Gastrocnemius medialis (tissue), 4 donors: Measurements from ENCODE around the gene ECI2. TPM values are rescaled to one million over a fixed set of nuclear protein-coding genes. Genes with fewer than 3 reads are reported as not detected.

Source experiments
- ATAC-seq, 2 donors: fragments of 150-250 bp; one replicate each; pipeline ENCODE4 v1.9.1; 2016
- DNase-seq, 2 donors: peaks; one replicate each; pipeline ENCODE4 v3.0.0-alpha.2; 2019
- H3K27ac ChIP-seq, 4 donors: fragments of 200-600 bp; sonication (generic); 1 replicate in 1 of 4; 2 replicates in 3 of 4; pipeline ENCODE4 v1.5.1; 2016 to 2018; ENCODE audit warnings: mild to moderate bottlenecking in 2 of 4, moderate library complexity in 1 of 4
- H3K27me3 ChIP-seq, 3 donors: fragments of 200-600 bp; sonication (generic) in 2 of 3; 1 replicate in 1 of 3; 2 replicates in 2 of 3; pipeline versions ENCODE4 v1.5.1 to v1.6.0; 2016 to 2019; ENCODE audit warnings: mild to moderate bottlenecking in 1 of 3, moderate library complexity in 1 of 3
- H3K36me3 ChIP-seq, 2 donors: fragments of 200-600 bp; sonication (generic) in 1 of 2; one replicate each; pipeline ENCODE4 v1.5.1; 2017 to 2018
- H3K4me1 ChIP-seq, 2 donors: fragments of 200-600 bp; sonication (generic) in 1 of 2; one replicate each; pipeline ENCODE4 v1.5.1; 2016 to 2017; ENCODE audit warnings: mild to moderate bottlenecking in 2 of 2
- H3K4me3 ChIP-seq, 4 donors: fragments of 200-600 bp; sonication (generic) in 3 of 4; 1 replicate in 1 of 4; 2 replicates in 3 of 4; pipeline ENCODE4 v1.5.1; 2016 to 2019; ENCODE audit warnings: mild to moderate bottlenecking in 2 of 4
- H3K9me3 ChIP-seq, 3 donors: fragments of 200-600 bp; sonication (generic) in 2 of 3; 1 replicate in 1 of 3; 2 replicates in 2 of 3; pipeline ENCODE4 v1.5.1; 2016 to 2019
- CTCF ChIP-seq, 5 experiments: fragments of 450-650 bp in 3 of 5; fragments of 200-600 bp in 2 of 5; sonication (generic) in 2 of 5; IDR thresholded peaks in 4 of 5; conservative IDR thresholded peaks in 1 of 5; 1 replicate in 4 of 5; 2 replicates in 1 of 5; pipeline ENCODE4 v1.5.1; 2016 to 2019; ENCODE audit warnings: antibody characterized with exemption in 5 of 5, mild to moderate bottlenecking in 3 of 5, moderate library complexity in 3 of 5
- POLR2A ChIP-seq, 2 donors: fragments of 450-650 bp; IDR thresholded peaks; one replicate each; pipeline ENCODE4 v1.6.1; 2017; ENCODE audit warnings: antibody characterized with exemption in 2 of 2, mild to moderate bottlenecking in 2 of 2, moderate library complexity in 2 of 2
- in situ Hi-C, 4 donors: fragments of 200-750 bp; cut with MboI; loops; one replicate each; pipeline versions ENCODE4 v1.15.0 to v1.8.0; 2017; ENCODE audit warnings: low sequenced_read_pairs in 4 of 4
- intact Hi-C: fragments of 100-400 bp; cut with DNase I; formaldehyde crosslinking; loops from one replicate; pipeline ENCODE4 v1.15.1; 2023; ENCODE audit warnings: low total_unique reads
- total RNA-seq, 4 donors: library from RNA; depleted of rRNA; stranded (reverse); fragments of >200 nt; gene quantifications; one replicate each; pipeline versions ENCODE4 v1.1.0 to v1.2.3, GENCODE V29; 2016

The ECI2 gene
- total RNA-seq, 4 donors from 2014 or later, result 68.1 to 122 (median 94.3) TPM

- TF ChIP-seq CTCF (IDR thresholded peaks at IDR 0.05 in 4 of 5, conservative IDR thresholded peaks at IDR 0.05 in 1 of 5) (no peak), POLR2A (IDR thresholded peaks at IDR 0.05) (no peak)
- Histone ChIP-seq H3K27me3 (no peaks in the 10 kb centered on the region), H3K4me3 (no peak overlapping the region), H3K4me1 (no peaks in the 10 kb centered on the region), H3K36me3 (no peaks in the 10 kb centered on the region), H3K9me3 (no peaks in the 10 kb centered on the region), H3K27ac (no peak overlapping the region)
- DNase-seq (no peak), ATAC-seq (no peak)
- intact Hi-C loops (no loop called here), in situ Hi-C loops (no loop called here)
Measured at GRCh38 chr6:4176907-4177306, 41.5 kb upstream of the ECI2 start.

- no peaks in the 10 kb centered on the region for H3K36me3 ChIP-seq
- H3K27ac ChIP-seq, result no peak overlapping the region
- no peaks in the 10 kb centered on the region for H3K4me1 ChIP-seq
- H3K4me3 ChIP-seq, result no peak overlapping the region
- in situ Hi-C loops, result no loop called here
- TF ChIP-seq POLR2A (IDR thresholded peaks at IDR 0.05), result no peak
- TF ChIP-seq CTCF (IDR thresholded peaks at IDR 0.05 in 4 of 5, conservative IDR thresholded peaks at IDR 0.05 in 1 of 5), result no peak
- no peaks in the 10 kb centered on the region for H3K9me3 ChIP-seq
- no peaks in the 10 kb centered on the region for H3K27me3 ChIP-seq
- no peak for DNase-seq
- intact Hi-C loops, result no loop called here
- no peak for ATAC-seq
Measured at GRCh38 chr6:4174042-4174441, 38.7 kb upstream of the ECI2 start.

- Histone ChIP-seq H3K9me3 (no peaks in the 10 kb centered on the region), H3K36me3 (no peaks in the 10 kb centered on the region), H3K27ac (no peak overlapping the region), H3K4me1 (no peaks in the 10 kb centered on the region), H3K27me3 (no peaks in the 10 kb centered on the region), H3K4me3 (no peak overlapping the region)
- TF ChIP-seq CTCF (IDR thresholded peaks at IDR 0.05 in 4 of 5, conservative IDR thresholded peaks at IDR 0.05 in 1 of 5) (no peak), POLR2A (IDR thresholded peaks at IDR 0.05) (no peak)
- ATAC-seq (no peak), DNase-seq (no peak)
- in situ Hi-C loops (no loop called here), intact Hi-C loops (no loop called here)
Measured at GRCh38 chr6:4172368-4172767, 37.0 kb upstream of the ECI2 start.

- no peak overlapping the region for H3K27ac ChIP-seq
- no peak overlapping the region for H3K4me3 ChIP-seq
- H3K9me3 ChIP-seq, result no peaks in the 10 kb centered on the region
- ATAC-seq (no peak), DNase-seq (no peak)
- no peak for TF ChIP-seq POLR2A (IDR thresholded peaks at IDR 0.05)
- no peaks in the 10 kb centered on the region for H3K4me1 ChIP-seq
- H3K27me3 ChIP-seq, result no peaks in the 10 kb centered on the region
- no peaks in the 10 kb centered on the region for H3K36me3 ChIP-seq
- in situ Hi-C loops, result no loop called here
- intact Hi-C loops, result no loop called here
Measured at GRCh38 chr6:4170297-4170696, 34.9 kb upstream of the ECI2 start.

GRCh38 chr6:4169028-4169789, 33.8 kb upstream of the ECI2 start:
- Histone ChIP-seq H3K4me1 (no peaks in the 10 kb centered on the region), H3K36me3 (no peaks in the 10 kb centered on the region), H3K27ac (no peak overlapping the region), H3K27me3 (no peaks in the 10 kb centered on the region), H3K9me3 (no peaks in the 10 kb centered on the region), H3K4me3 (no peak overlapping the region)
- no peak for DNase-seq
- in situ Hi-C loops, result no loop called here
- ATAC-seq, result no peak
- intact Hi-C loops, result no loop called here
- TF ChIP-seq CTCF (IDR thresholded peaks at IDR 0.05 in 4 of 5, conservative IDR thresholded peaks at IDR 0.05 in 1 of 5) (no peak), POLR2A (IDR thresholded peaks at IDR 0.05) (no peak)
